Fibroblast of pulmonary artery (primary cell): ENCODE results near the gene MAGI1.

Experiments used
- DNase-seq: peaks from one replicate; pipeline ENCODE4 v3.0.0-alpha.2; 2010; ENCODE audit warnings: low read depth
- H3K4me3 ChIP-seq: replicated peaks from 2 replicates; pipeline ENCODE4 v1.5.1; 2011; ENCODE audit warnings: low read depth, mild to moderate bottlenecking, control low read depth, low read length, moderate library complexity
- CTCF ChIP-seq: IDR thresholded peaks from 2 replicates; pipeline ENCODE4 v1.5.1; 2011; ENCODE audit warnings: mild to moderate bottlenecking, control low read depth, low read length, inconsistent platforms; ENCODE audit errors: missing control alignments

Gene MAGI1

GRCh38 chr3:65665915-65666314 is 372.8 kb downstream of the MAGI1 start:
- DNase-seq: no peak
- no peak overlapping the region for H3K4me3 ChIP-seq
- no peak for TF ChIP-seq CTCF

GRCh38 chr3:65664931-65665330 is 373.8 kb downstream of the MAGI1 start:
- TF ChIP-seq CTCF: no peak
- H3K4me3 ChIP-seq: no peak overlapping the region
- no peak for DNase-seq

- DNase-seq: no peak
- no peak overlapping the region for H3K4me3 ChIP-seq
- no peak for TF ChIP-seq CTCF
Observed at GRCh38 chr3:65664446-65664845, 374.3 kb downstream of the MAGI1 start.

GRCh38 chr3:65662095-65662494 is 376.6 kb downstream of the MAGI1 start:
- TF ChIP-seq CTCF: no peak
- DNase-seq: no peak
- no peak overlapping the region for H3K4me3 ChIP-seq

GRCh38 chr3:65660000-65660598 is 378.6 kb downstream of the MAGI1 start:
- no peak for TF ChIP-seq CTCF

GRCh38 chr3:65659396-65659795 is 379.3 kb downstream of the MAGI1 start:
- DNase-seq: no peak
- TF ChIP-seq CTCF: no peak
- H3K4me3 ChIP-seq: no peak overlapping the region

More at GRCh38 chr3:65660000-65660598, 378.6 kb downstream of the MAGI1 start:
- H3K4me3 ChIP-seq: no peak overlapping the region
- no peak for DNase-seq

GRCh38 chr3:65658401-65658800 is 380.3 kb downstream of the MAGI1 start:
- DNase-seq: no peak
- TF ChIP-seq CTCF: no peak
- H3K4me3 ChIP-seq: no peak overlapping the region
